M059J (cell line): ENCODE results near the gene TBC1D8. TPM values are rescaled to one million over a fixed set of nuclear protein-coding genes. Genes with fewer than 3 reads are reported as not detected.
"Not testable (repeated sequence)": the region's sequence is repeated elsewhere in the genome, so short reads cannot be mapped to it uniquely, and the experiment has no call there.

Source experiments
- DNase-seq: peaks from one replicate; pipeline ENCODE4 v3.0.0-alpha.2; 2012; ENCODE audit warnings: low read depth
- total RNA-seq: library from RNA; depleted of rRNA; stranded (reverse); fragments of >200 nt; shearing (Covaris generic); gene quantifications from 2 replicates; pipeline ENCODE4 v1.2.3, GENCODE V29; 2014; rRNA removed

Gene TBC1D8
- 5.1 and 9.3 TPM in 2 replicates for total RNA-seq

DNA sequence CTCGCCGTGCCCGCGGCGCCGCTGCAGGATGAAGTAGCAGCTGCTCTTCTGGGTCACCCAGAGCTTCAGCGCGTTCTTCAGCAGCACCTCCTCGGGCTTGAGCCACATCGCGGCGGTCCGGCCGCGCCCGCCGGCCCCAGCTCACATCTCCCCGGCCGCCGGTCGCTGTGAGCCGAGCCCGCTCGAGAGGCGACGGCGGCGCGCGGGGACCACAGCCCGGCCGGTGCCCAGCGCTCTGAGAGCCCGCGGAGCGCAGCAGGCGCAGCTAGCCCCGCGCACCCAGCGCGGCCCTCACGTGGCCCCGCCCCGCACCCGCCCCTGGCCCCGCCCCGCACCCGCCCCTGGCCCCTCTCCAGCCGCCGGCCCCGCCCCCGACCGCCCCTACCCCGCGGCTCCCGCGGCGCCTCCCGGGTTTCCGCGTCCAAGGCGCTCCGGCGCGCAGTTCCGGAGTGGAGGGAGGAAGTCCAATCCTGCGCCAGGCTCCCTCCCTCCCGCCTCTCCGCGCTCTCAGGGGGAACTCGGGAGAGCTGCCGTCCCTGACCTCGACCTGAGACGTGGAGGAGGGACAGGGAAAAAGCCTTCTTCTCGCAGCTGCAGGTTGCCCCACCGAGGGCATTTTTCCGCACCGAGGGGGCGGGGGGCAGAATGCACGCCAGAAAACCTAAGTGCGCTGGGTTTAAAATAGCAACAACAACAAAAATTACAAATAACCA, at the start of gene TBC1D8:
TBC1D8 (minus strand) TSS at position 237 of the 713 bp plus-strand sequence; CDS start at position 108, 129 bp downstream.
- DNase-seq, result peak; percentile 80

DNA sequence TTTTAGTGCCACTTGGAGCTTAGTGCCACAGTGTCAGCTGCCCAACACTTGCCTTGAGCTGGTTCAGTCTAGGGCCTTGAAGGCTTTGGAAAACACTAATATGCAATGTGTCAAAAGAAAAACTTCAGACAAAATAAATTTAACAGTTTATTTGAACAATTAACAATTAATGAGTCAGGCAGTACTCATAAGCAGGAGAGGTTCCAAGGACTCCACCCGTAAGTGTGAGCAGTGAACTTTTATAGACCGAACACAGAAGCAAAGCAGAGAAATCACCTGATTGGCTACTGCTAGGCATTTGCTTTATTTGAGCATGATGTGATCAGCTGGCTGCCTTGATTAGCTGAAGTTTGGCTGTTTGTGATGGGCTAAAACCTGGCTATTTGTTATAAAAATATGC, 49.5 kb upstream of the TBC1D8 start:
- DNase-seq, result peak; percentile 65

DNA sequence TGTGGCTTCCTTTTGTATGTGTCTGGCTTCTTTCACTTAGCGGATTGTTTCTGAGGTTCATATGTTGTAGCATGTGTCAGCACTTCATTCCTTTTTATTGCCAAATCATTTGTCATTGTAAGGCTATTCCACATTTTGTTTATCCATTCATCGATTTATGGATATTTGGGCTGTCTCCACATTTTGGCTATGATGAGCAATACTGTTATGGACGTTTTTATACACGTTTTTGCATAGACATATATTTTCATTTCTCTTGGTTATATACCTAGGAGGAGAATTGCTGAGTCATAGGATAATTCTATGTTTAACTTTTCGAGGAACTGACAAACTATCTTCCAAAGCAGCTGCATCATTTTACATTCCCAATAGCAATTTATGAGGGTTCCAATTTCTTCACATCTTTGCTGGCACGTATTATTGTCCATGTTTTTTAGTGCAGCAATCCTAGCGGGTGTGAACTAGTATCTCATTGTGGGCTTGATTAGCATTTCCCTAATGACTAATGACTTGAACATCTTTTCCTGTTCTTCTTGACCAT, 48.1 kb upstream of the TBC1D8 start:
- DNase-seq, result peak; percentile 36

DNA sequence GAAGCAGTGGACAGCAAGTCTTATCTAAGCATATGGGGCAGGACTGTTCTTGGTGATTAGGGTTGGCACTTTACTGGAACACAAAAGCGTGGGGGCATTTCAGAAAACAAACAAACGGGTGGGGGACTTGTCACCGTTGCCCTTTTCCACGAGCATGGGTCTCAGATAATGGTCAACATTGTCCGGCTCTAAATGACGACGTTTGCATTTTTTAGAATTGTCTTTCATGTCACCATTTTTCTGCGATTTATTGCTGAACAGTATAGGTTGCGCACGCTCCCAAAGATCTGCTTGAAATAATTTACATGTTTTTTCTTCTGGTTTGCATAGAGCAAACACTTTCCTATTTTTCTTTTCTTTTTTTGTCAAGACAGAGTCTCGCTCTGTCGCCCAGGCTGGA, 46.6 kb upstream of the TBC1D8 start:
- no peak for DNase-seq

DNA sequence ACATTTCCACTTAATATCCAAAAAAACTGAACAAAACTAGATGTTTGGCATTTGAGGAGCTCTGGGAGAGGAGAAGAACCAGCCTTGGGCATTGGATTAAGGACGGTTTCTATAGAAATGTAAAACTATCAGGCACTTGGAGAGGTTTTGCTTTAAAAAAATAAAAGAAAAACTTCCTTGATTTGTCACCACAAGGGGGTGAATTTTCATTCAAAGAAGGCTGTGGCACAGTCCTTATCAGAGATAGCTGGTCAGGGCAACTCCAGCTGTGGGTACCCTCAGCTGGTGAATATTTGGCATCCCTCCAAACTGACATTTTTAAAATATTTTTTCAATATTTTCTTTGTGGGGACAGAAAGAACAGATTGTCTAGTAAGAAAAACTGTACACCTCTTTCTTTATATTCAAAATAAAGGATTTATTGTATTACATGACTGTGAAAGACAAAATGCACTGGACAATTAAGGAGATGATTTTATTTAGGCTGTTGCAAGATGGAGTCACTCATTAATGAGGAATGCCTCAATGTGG, 46.1 kb upstream of the TBC1D8 start:
- peak; percentile 25 for DNase-seq

DNA sequence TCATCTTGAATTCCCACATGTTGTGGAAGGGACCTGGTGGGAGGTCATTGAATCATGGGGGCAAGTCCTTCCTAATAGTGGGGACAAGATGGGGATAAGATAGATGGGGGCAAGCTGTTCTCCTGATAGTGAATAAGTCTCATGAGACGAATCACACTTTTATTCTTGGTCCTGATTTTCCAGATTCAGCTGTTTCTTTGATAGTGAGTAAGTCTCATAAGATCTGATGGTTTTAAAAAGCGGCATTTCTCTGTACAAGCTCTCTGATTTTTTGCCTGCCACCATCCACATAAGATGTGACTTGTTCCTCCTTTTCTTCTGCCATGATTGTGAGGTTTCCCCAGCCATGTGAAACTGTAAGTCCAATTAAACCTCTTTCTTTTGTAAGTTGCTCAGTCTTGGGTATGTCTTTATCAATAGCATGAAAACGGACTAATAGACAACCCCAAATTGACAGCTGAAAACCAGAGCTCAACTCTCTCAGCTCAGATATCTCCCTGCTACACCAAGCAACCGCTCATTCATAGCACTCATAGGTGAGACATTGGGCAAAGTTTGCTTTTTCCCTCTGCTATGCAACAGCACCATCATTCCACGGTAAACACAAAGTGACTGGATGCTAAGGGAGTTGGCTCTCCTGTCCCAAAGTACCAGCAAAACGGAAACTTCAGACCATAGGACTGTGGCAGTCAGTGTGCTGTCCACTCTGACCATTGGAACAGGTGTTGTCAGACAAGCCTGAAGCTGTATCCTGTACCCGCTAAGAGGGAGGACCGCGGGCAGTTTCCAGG, 44.9 kb upstream of the TBC1D8 start:
- peak; percentile 20 for DNase-seq

DNA sequence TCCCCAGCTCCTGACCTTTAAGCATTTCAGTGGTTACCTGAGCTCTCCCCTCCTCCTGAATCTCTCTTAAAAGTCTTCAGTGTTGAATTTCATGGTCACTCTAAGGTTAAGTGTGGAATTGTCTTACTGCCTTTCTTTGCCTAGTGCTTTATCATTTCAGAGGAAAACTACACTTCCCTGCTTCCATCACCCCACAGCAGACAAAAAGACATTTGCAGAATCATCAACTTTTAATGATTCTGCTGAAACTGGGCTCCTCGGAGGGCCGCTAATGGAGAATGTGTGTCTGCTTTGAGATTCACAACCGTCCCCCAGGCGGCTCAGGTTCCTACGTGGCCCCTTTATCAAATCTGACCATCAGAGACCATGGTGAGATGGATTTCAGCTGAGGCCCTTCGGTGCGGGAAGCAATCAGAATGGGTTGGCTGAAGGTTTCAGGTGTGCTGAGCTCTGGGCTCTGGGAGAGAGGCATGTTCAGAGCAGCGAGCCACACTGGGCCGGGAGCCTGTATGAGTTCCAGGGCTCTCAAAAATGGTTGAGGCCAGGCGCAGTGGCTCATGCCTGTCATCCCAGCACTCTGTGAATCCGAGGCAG, 41.9 kb upstream of the TBC1D8 start:
- no peak for DNase-seq

DNA sequence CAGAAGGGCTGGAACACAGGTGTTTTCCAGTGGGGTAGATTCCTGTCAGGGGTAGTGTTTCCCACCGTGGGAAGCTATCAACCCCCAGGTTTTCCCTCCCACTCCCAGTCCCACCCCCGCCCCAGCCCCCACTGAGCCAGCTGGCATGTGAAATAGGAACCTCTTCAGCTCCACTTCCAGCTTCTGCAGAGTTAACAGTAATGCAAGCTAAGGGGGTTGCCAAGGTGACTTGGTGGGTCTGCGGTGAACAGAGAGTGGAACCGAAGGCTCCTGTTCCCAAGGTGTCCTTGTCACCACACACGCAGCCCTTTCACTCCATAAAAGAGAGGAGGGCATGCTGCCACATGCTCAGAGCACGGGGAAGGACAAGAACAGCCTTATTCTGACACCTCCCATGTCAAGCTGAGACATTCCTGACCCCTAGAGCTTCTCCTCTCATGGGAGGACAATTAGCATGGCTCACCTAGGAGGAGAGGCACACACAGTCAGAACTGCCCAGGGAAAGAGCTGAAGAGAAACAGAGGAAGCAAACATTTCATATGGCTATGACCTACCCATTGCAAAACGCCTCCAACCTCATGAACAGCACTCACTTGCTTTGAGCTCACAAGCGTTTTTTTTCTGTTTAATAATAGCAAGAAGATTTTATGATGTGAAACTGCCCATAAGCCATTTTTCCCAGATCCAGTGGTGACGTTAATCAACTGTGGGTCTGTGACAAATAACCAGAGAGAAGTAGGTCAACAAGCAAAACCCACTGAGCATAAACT, 39.8 kb upstream of the TBC1D8 start:
- DNase-seq, result no peak

DNA sequence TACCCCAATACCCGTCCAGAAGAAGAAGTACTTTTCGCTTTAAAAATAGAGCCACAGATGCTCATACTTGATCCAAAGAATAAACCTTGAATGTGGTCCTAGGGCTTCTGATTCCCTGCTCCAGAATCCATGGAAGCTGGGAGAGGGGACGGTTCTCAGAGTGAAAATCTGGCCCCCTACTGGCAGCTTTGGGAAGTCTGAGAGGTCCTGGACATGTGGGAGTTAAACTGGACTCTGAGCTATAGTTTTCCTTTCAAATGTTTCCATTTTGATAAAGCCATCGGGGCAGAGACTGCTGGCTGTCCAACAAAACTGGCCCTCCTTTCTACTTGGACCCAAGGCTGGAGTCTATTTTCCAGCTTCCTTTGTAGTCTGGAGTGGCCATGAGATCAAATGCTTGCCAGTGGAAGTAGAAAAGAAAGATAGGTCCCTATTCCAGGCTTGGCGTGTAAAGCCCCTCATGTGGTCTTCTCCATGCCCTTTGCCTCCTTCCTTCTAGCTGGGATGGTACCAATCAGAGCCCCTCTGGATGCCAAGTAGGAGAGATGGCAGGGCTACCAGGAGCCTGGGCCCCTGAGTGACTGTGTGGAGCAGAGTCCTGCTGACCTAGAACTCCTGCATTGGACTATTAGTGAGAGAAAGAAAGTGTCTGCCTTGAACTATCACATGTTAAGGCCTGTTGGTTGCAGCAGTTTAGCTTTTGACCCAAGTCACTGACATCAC, 37.7 kb upstream of the TBC1D8 start:
- DNase-seq, result peak; percentile 28

DNA sequence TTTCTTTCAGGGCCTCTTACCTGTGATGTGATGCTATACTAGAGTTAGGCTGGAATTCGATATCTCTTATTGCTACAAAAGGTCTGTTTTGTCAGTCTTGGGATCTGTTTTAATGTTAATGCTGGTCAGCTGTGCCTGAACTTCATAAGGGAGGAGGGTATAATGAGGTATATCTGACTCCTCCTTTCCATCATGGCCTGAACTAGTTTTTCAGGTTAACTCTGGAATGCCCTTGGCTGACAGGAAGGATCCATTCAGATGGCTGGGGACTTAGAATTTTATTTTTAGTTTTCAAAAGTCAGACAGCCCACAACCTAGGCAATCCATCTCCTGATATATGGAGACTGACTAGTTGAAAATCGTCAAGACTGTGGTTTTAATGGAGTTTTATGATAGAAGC, 35.9 kb upstream of the TBC1D8 start:
- DNase-seq, result no peak

DNA sequence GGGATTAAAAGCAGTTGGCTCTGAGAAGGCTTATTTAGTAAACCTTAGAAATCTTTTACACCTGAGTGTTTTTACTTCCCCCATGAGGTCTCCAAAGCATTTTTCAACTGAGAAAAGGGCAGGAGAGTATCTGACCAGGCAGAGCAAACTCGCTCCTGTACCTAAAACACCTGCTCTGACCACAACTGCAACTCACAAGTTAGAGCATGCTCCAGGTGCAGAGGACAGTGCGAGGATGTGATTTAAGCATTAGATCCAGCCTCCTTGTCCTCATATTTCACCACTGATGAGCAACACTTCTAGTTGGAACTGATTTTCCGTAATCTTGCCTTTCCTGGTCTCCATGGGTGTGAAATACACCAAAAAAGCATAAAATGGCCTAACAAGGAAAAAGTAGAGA, 34.5 kb upstream of the TBC1D8 start:
- DNase-seq, result no peak

DNA sequence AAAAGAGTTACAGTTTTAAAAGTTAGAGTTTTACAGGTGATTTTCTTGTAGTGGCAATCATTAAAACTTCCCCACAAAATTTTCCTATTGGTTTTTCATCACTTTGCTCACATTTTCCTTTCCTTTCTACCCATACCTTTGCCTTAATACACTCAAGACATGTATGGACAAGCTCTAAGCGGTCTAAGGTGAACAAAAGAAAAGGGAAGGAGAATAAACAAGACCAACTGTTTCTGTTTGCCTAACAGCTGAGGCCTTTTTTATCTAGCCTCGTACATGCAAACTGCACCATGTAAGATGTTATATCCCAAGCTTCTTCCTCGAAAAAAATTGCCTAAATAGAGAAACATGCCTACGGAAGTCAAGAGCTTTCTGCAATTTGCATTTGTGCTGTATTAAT, 33.9 kb upstream of the TBC1D8 start:
- no peak for DNase-seq

DNA sequence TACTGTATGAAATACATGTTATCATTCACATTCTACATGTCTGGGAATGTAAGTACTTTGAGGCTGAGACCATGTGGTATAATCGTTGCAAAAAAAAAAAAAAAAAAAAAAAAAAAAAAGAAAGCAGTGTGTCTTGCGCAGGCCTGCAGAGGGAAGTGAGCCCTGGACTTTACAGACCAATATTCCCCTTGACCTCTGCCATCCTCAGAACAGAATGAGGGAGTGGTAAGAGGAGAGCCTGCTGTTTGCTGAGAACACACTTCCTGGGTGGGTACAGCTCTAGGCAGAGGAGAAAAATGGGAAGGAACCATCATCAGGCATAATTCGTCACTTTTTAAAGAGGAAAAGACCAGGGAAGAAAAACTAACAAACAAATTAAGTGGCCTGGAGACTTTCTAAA, 28.8 kb upstream of the TBC1D8 start:
- DNase-seq, result no peak

DNA sequence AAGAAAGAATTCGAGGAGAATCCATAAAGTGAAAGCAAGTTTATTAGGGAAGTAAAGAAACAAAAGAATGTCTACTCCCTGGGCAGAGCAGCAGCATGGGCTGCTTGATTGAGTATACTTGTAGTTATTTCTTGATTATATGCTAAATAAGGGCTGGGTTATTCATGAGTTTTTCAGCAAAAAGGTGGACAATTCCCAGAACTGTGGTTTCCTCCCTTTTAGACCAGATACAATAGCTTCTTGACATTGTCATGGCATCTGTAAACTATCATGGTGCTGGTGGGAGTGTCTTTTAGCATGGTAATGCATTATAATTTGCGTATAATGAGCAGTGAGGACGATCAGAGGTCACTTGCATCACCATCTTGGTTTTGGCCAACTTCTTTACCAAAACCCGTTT, 25.6 kb upstream of the TBC1D8 start:
- DNase-seq, result no peak

DNA sequence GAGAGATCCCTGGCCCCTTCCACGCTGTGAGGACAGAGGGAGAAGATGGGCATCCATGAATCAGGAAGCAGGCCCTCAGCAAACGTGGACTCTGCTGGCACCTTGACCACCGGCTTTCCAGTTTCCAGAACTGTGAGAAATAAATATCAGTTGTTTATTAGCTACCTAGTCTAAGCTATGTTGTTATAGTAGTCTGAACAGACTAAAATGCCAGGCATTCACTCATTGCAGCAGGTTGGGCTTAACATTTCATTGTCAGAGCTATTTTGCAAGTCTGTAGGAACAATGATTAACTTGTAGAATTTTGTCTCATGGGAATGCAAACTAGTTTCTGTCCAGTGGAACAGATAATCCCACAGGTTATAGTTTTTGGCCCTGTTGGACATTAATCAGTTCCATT, 24.8 kb upstream of the TBC1D8 start:
- peak; percentile 13 for DNase-seq

DNA sequence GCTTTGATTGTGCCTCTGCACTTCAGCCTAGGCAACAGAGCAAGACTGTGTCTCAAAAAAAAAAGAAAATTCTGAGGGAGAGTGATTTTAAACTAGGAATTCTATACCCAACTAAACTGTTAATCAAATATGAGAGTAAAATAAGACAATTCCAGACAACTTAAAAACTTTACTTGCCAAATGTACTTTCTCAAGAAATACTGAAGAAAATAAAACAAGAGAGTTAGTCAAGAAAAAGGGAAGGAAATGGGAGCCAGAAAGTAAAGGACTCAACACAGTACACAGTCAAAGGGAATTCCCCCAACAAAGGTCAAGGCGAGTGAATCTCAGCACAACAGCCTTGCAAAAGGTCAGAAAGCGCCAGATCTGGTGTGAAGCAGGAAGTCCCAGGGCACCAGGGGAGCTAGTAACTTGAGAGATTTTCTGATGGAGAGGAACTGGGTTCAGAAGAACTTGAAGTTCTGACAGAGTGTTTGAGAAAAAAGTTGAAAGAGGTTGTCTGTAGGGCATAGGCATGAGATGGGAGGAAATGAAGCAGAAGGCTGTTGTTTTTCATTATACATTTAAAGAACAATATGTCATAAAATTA, 22.6 kb upstream of the TBC1D8 start:
- no peak for DNase-seq

DNA sequence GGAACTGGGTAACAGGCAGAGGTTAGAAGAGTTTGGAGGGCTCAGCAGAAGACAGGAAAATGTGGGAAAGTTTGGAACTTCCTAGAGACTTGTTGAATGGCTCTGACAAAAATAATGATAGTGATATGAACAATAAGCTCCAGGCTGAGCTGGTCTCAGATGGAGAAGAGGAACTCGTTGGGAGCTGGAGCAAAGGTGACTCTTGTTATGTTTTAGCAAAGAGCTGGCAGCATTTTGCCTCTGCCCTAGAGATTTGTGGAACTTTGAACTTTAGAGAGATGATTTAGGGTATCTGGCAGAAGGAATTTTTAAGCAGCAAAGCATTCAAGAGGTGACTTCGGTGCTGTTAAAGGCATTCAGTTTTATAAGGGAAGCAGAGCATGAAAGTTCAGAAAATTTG, 18.6 kb upstream of the TBC1D8 start:
- DNase-seq, result not testable (repeated sequence)

DNA sequence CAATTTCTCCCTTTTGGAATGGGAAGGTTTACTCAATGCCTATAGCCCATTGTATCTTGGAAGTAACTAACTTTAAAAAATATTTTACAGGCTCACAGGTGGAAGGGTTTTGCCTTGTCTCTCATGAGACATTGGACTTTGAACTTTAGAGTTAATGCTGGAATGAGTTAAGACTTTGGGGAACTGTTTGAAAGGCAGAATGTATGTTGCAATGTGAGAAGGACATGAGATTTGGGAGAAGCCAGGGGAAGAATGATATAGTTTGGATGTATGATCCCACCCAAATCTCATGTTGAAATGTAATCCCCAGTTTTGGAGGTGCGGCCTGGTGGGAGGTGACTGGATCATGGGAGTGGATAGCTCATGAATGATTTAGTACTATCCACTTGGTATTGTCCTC, 17.5 kb upstream of the TBC1D8 start:
- DNase-seq, result no peak

DNA sequence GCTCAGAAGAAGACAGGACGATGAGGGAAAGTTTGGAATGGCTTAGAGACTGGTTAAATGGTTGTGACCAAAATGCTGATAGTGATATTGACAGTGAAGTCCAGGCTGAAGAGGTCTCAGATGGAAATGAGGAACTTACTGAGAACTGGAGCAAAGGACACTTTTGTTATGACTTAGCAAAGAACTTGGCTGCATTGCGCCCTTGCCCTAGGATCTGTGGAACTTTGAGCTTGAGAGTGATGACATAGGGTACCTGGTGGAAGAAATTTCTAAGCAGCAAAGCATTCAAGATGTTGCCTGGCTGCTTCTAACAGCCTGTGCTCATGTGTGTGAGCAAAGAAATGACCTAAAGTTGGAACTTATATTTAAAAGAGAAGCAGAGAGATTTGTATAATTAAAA, 16.4 kb upstream of the TBC1D8 start:
- DNase-seq, result not testable (repeated sequence)

DNA sequence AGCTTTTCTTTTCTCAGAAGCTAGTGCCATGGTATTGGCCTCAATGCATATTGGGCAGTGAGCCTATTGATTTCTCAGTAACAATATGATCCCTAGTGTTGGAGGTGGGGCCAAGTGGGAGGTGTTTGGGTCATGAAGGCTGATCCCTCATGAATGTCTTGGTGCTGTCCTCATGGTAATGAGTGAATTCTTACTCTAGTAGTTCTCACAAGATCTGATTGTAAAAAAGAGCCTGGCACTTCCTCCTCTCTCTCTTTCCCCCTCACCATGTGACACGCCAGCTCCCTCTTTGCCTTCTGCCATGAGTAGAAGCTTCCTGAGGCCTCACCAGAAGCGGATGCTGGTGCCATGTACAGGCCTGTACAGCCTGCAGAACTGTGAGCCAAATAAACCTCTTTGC, 12.8 kb upstream of the TBC1D8 start:
- DNase-seq, result no peak
